IMR-90 (cell line): ENCODE results near the gene PEX5L. TPM values are rescaled to one million over a fixed set of nuclear protein-coding genes. Genes with fewer than 3 reads are reported as not detected.

Source experiments
- ATAC-seq: fragments of 200-7000 bp; cut with Tn5 transposase; 2 replicates; pipeline ENCODE4 v1.9.1; 2020; ENCODE audit warnings: low read depth, mild to moderate bottlenecking, moderate library complexity
- BruUV-seq: library from RNA; stranded (reverse); fragments of 400-500 nt; replicated peaks from 2 replicates; lab custom pipeline; 2021; lab: Mats Ljungman, UMichigan
- CTCF ChIA-PET: fragments of 300-600 bp; formaldehyde crosslinking; extraction: SDS; loops from one replicate; lab custom pipeline; 2021; ENCODE audit warnings: antibody characterized with exemption; lab: Yijun Ruan, JAX
- POLR2A ChIA-PET: fragments of 300-600 bp; sonication (Branson Sonifier 250); formaldehyde crosslinking; loops from one replicate; lab custom pipeline; 2022; ENCODE audit warnings: antibody characterized with exemption; ENCODE audit not compliant: unreplicated experiment; lab: Charles Lee
- DNase-seq: peaks from one replicate; pipeline ENCODE4 v3.0.0; 2013
- H2AFZ ChIP-seq: replicated peaks from 2 replicates; pipeline ENCODE3; 2013; ENCODE audit warnings: low read length, mild to moderate bottlenecking; ENCODE audit not compliant: poor library complexity
- H2AK5ac ChIP-seq: 2 replicates; pipeline ENCODE4 v1.6.1; 2013; ENCODE audit warnings: low read depth, low read length, inconsistent platforms
- H2AK9ac ChIP-seq: replicated peaks from 2 replicates; pipeline ENCODE3; 2013; ENCODE audit warnings: mild to moderate bottlenecking, low read depth, low read length, moderate library complexity; ENCODE audit not compliant: poor library complexity
- H2BK120ac ChIP-seq: 2 replicates; pipeline ENCODE4 v1.6.1; 2013; ENCODE audit warnings: low read depth, low read length, inconsistent platforms
- H2BK15ac ChIP-seq: 3 replicates; pipeline ENCODE4 v1.6.1; 2013; ENCODE audit warnings: low read depth, low read length, inconsistent platforms
- H2BK20ac ChIP-seq: 2 replicates; pipeline ENCODE4 v1.6.1; 2013; ENCODE audit warnings: low read depth, mild to moderate bottlenecking, inconsistent platforms, low read length, moderate library complexity
- H2BK5ac ChIP-seq: 2 replicates; pipeline ENCODE4 v1.6.1; 2013; ENCODE audit warnings: mild to moderate bottlenecking, low read depth, low read length, inconsistent platforms; ENCODE audit not compliant: poor library complexity, severe bottlenecking
- H3K14ac ChIP-seq: replicated peaks from 2 replicates; pipeline ENCODE4 v1.6.1; 2013; ENCODE audit warnings: low read depth, low read length, inconsistent platforms
- H3K18ac ChIP-seq: 2 replicates; pipeline ENCODE4 v1.6.1; 2013; ENCODE audit warnings: low read depth, low read length, control low read depth
- H3K23ac ChIP-seq: 2 replicates; pipeline ENCODE4 v1.6.1; 2013; ENCODE audit warnings: low read depth, low read length, inconsistent platforms
- H3K27ac ChIP-seq: 2 replicates; pipeline ENCODE4 v1.5.1; 2013; ENCODE audit warnings: mild to moderate bottlenecking, control low read depth, low read length; ENCODE audit not compliant: insufficient read depth
- H3K27me3 ChIP-seq: 2 replicates; pipeline ENCODE4 v1.6.1; 2013; ENCODE audit warnings: low read length; ENCODE audit not compliant: control insufficient read depth, insufficient read depth
- H3K36me3 ChIP-seq: 2 replicates; pipeline ENCODE4 v1.6.1; 2013; ENCODE audit warnings: low read length, mixed read lengths; ENCODE audit not compliant: control insufficient read depth, insufficient read depth
- H3K4ac ChIP-seq: 2 replicates; pipeline ENCODE4 v1.6.1; 2013; ENCODE audit warnings: low read depth, low read length, inconsistent platforms
- H3K4me1 ChIP-seq: 2 replicates; pipeline ENCODE4 v1.6.1; 2013; ENCODE audit warnings: low read length, mixed read lengths; ENCODE audit not compliant: control insufficient read depth, insufficient read depth
- H3K4me2 ChIP-seq: 2 replicates; pipeline ENCODE4 v1.6.1; 2013; ENCODE audit warnings: low read depth, mild to moderate bottlenecking, control low read depth, low read length, moderate library complexity
- H3K4me3 ChIP-seq: 2 replicates; pipeline ENCODE4 v1.5.1; 2013; ENCODE audit warnings: low read depth, mild to moderate bottlenecking, control low read depth, low read length, moderate library complexity; ENCODE audit not compliant: insufficient read depth
- H3K56ac ChIP-seq: 2 replicates; pipeline ENCODE4 v1.6.1; 2013; ENCODE audit warnings: low read length, inconsistent platforms; ENCODE audit not compliant: insufficient read depth; ENCODE audit errors: extremely low read depth
- H3K79me1 ChIP-seq, 2 experiments: 2 replicates each; pipeline ENCODE4 v1.6.1; 2013; ENCODE audit warnings: low read length in 2 of 2, inconsistent platforms in 1 of 2, low read depth in 1 of 2
- H3K9ac ChIP-seq: 2 replicates; pipeline ENCODE4 v1.6.1; 2013; ENCODE audit warnings: low read depth, low read length, control low read depth
- H3K9me1 ChIP-seq: 2 replicates; pipeline ENCODE4 v1.6.1; 2013; ENCODE audit warnings: low read length, inconsistent platforms; ENCODE audit not compliant: insufficient read depth
- H3K9me3 ChIP-seq: 2 replicates; pipeline ENCODE4 v1.6.1; 2013; ENCODE audit warnings: low read length; ENCODE audit not compliant: control insufficient read depth, insufficient read depth
- H4K20me1 ChIP-seq: 2 replicates; pipeline ENCODE4 v1.6.1; 2013; ENCODE audit warnings: low read length, inconsistent platforms; ENCODE audit not compliant: insufficient read depth
- H4K5ac ChIP-seq: 2 replicates; pipeline ENCODE4 v1.6.1; 2013; ENCODE audit warnings: mild to moderate bottlenecking, low read depth, low read length, control low read depth
- H4K8ac ChIP-seq, 2 experiments: 2 replicates each; pipeline ENCODE4 v1.6.1; 2013; ENCODE audit warnings: low read depth in 2 of 2, low read length in 2 of 2, control low read depth in 1 of 2, inconsistent platforms in 1 of 2
- H4K91ac ChIP-seq: 2 replicates; pipeline ENCODE4 v1.6.1; 2013; ENCODE audit warnings: low read depth, low read length, inconsistent platforms; ENCODE audit not compliant: insufficient read depth
- BHLHE40 ChIP-seq: fragments of 150-350 bp; IDR thresholded peaks from 2 replicates; pipeline ENCODE4 v1.6.1; 2016; ENCODE audit warnings: mild to moderate bottlenecking, low read depth, low read length
- CEBPB ChIP-seq: IDR thresholded peaks from 2 replicates; pipeline ENCODE4 v1.6.1; 2012; ENCODE audit warnings: low read depth, low read length, improper control_type of control experiment
- CHD1 ChIP-seq: IDR thresholded peaks from 2 replicates; pipeline ENCODE4 v1.6.1; 2012; ENCODE audit warnings: low read depth, low read length, improper control_type of control experiment
- CTCF ChIP-seq: conservative IDR thresholded peaks from 2 replicates; pipeline ENCODE4 v1.5.1; 2012; ENCODE audit warnings: mild to moderate bottlenecking, low read depth, low read length, improper control_type of control experiment
- ELK1 ChIP-seq: fragments of 150-350 bp; IDR thresholded peaks from 2 replicates; pipeline ENCODE4 v1.6.1; 2016; ENCODE audit warnings: low read depth, mild to moderate bottlenecking, low read length, moderate library complexity, borderline replicate concordance
- FOS ChIP-seq: fragments of 150-350 bp; IDR thresholded peaks from 2 replicates; pipeline ENCODE4 v1.6.1; 2016; ENCODE audit warnings: low read depth, low read length
- MAFK ChIP-seq: IDR thresholded peaks from 2 replicates; pipeline ENCODE4 v1.6.1; 2012; ENCODE audit warnings: low read depth, low read length, improper control_type of control experiment
- MAZ ChIP-seq: IDR thresholded peaks from 2 replicates; pipeline ENCODE4 v1.6.1; 2012; ENCODE audit warnings: low read depth, mild to moderate bottlenecking, low read length, improper control_type of control experiment, moderate library complexity, borderline replicate concordance
- MXI1 ChIP-seq: IDR thresholded peaks from 2 replicates; pipeline ENCODE4 v1.6.1; 2012; ENCODE audit warnings: low read depth, mild to moderate bottlenecking, low read length, moderate library complexity, borderline replicate concordance
- POLR2A ChIP-seq: IDR thresholded peaks from 2 replicates; pipeline ENCODE4 v1.6.1; 2012; ENCODE audit warnings: mild to moderate bottlenecking, low read depth, low read length
- RAD21 ChIP-seq: IDR thresholded peaks from 2 replicates; pipeline ENCODE4 v1.6.1; 2012; ENCODE audit warnings: low read length, improper control_type of control experiment
- RCOR1 ChIP-seq: IDR thresholded peaks from 2 replicates; pipeline ENCODE4 v1.6.1; 2012; ENCODE audit warnings: mild to moderate bottlenecking, low read length, improper control_type of control experiment; ENCODE audit not compliant: insufficient replicate concordance
- USF2 ChIP-seq: fragments of 150-350 bp; IDR thresholded peaks from 2 replicates; pipeline ENCODE4 v1.6.1; 2017; ENCODE audit warnings: mild to moderate bottlenecking, antibody characterized with exemption, low read length, low read depth
- WGBS, 2 experiments: methylation state at CpG; one replicate each; pipeline versions ENCODE4 v1.1.5 to v1.1.7; 2013; ENCODE audit warnings: missing lambda C conversion rate in 2 of 2; ENCODE audit not compliant: insufficient read length in 1 of 2; ENCODE audit errors: extremely low coverage in 2 of 2; 5-methylcytosine and 5-hydroxymethylcytosine counted together
- dilution Hi-C: fragments of 300-500 bp; cut with HindIII; formaldehyde crosslinking; loops from one replicate; pipeline ENCODE4 v1.14.3; 2018; ENCODE audit warnings: low sequenced_read_pairs; ENCODE audit not compliant: unreplicated experiment
- in situ Hi-C: fragments of 300-500 bp; cut with MboI; formaldehyde crosslinking; loops from 3 replicates; pipeline ENCODE4 v1.14.3; 2019; ENCODE audit warnings: low sequenced_read_pairs, inconsistent platforms, mixed read lengths
- intact Hi-C: fragments of 100-400 bp; cut with micrococcal nuclease; formaldehyde crosslinking; loops from 2 replicates; pipeline ENCODE4 v1.10.0; 2022
- polyA plus RNA-seq, 3 experiments: library from polyadenylated mRNA; depleted of rRNA; stranded (reverse); fragments of >200 nt; gene quantifications; 2 replicates each; pipeline ENCODE4 v1.2.3, GENCODE V29; 2012; ENCODE audit warnings: low replicate concordance in 1 of 3
- total RNA-seq: library from RNA; depleted of rRNA; stranded (reverse); fragments of >200 nt; gene quantifications from 2 replicates; pipeline ENCODE4 v1.2.3, GENCODE V29; 2012

Gene PEX5L
- total and polyA plus RNA-seq, 2 of the 4 experiments (the other 2 are of a cell fraction): not detected

- no peaks in the 10 kb centered on the region for H4K20me1 ChIP-seq
- no peak overlapping the region for H3K4ac ChIP-seq
- intact Hi-C loops (no loop called here), in situ Hi-C loops (no loop called here), dilution Hi-C loops (no loop called here)
- no TSS peak for BruUV-seq
- H2AFZ ChIP-seq: no peak overlapping the region
- no peak overlapping the region for H2BK120ac ChIP-seq
- H3K36me3 ChIP-seq: no peaks in the 10 kb centered on the region
- no peak overlapping the region for H3K14ac ChIP-seq
- ChIA-PET CTCF (no interaction called here), POLR2A (no interaction called here)
- no peak overlapping the region for H2BK20ac ChIP-seq
- H3K9me3 ChIP-seq: no peaks in the 10 kb centered on the region
- TF ChIP-seq MXI1 (no peak), CHD1 (no peak), RCOR1 (no peak), MAZ (no peak), MAFK (no peak), RAD21 (no peak), FOS (no peak), ELK1 (no peak), CEBPB (no peak), CTCF (no peak), BHLHE40 (no peak), USF2 (no peak), POLR2A (no peak)
- H3K4me1 ChIP-seq: no peaks in the 10 kb centered on the region
- H4K8ac ChIP-seq: no peak overlapping the region
- H3K9ac ChIP-seq: no peak overlapping the region
- H3K23ac ChIP-seq: no peak overlapping the region
- no peaks in the 10 kb centered on the region for H3K79me1 ChIP-seq
- no CpG with 5 or more reads among the region's 3 CpGs for WGBS, 2 experiments
- no peak overlapping the region for H3K27ac ChIP-seq
- no peaks in the 10 kb centered on the region for H3K27me3 ChIP-seq
- H2AK9ac ChIP-seq: no peak overlapping the region
- no peak overlapping the region for H3K18ac ChIP-seq
- no peak overlapping the region for H3K4me3 ChIP-seq
- no peak overlapping the region for H3K56ac ChIP-seq
- ATAC-seq (no peak), DNase-seq (no peak)
- H3K9me1 ChIP-seq: no peaks in the 10 kb centered on the region
- no peak overlapping the region for H3K4me2 ChIP-seq
- H2BK5ac ChIP-seq: no peak overlapping the region
- no peak overlapping the region for H2AK5ac ChIP-seq
- H2BK15ac ChIP-seq: no peak overlapping the region
- H4K5ac ChIP-seq: no peak overlapping the region
- H4K91ac ChIP-seq: no peak overlapping the region
Observed at GRCh38 chr3:180017846-180018245, 18.9 kb downstream of the PEX5L start.
